CD4-positive, alpha-beta T cell treated with Interleukin-4 for 1 hour (primary cell): ENCODE measurements around the gene COPS2.

Experiments
- DNase-seq, 2 donors: peaks; one replicate each; pipeline ENCODE4 v3.0.0-alpha.2; 2020 to 2022

Gene COPS2

DNA sequence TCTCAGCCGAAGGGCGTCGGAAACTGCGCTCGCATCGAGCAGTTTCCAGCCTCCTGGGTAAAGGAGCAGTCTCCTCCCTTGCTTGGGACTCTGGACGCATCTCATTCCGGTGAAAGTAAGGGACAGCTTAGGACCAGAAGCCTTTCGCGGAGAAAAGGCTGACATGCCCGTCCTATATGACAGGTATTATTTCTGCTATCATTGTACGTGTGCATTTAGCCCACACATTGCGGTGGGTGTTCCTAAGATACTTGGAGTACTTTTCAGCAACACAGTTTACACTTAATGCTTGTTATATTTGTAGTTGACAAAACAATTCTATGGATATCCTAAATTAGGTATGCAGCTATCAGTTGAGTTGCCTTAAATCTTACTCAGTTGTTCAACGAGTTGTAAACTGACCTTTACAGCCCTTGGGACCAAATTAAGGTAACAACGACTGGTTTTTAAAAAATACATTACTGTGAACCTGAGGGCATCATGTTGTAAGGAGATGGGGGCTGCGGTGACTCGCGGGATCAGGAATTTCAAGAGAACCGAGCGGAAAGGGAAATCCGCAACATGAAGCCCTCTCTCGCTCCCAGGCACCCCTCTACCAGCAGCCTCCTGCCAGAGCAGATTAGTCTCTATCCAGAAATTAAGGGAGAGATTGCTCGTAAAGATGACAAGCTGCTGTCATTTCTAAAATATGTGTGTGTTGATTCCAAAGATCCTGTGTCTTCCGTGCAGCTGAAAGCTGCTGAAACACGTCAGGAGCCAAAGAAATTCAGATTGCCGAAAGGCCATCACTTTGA is 632 bp upstream of the COPS2 start:
- DNase-seq: peak in 1 of 2 donors; percentile 19

DNA sequence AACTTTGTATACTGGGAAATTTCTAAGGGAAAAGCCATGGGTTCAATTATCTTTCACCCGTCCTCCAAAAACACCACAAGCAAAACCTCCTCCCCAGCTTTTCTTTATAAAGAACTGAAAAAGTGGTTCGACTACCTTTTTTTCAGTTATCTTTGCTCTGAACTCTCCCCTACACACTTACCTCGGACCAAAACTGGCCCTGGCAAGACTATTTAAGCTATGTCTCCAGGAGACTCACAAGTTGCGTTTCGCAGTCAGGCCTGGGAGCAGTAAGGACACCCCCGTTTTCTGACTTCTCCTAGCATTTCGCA is 645 bp downstream of the COPS2 start:
- DNase-seq: no peak

DNA sequence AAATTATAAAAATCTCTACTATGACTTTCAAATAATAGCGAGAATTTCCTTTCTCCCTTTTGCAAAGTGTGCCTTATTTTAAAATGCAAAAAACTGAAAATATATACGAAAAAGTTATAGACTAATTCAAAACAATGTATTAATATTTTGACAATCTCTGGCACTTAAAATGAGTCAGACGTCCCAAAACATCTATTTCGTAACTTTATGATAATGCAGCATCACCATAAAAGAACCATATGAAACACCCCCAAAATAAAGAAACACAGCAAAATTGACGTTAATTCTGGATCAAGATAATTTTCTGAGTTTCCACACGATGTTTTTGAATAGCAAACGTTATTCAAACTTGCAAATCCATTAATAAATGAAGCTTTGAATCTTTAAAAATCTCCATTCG is 1.0 kb downstream of the COPS2 start:
- no peak for DNase-seq

DNA sequence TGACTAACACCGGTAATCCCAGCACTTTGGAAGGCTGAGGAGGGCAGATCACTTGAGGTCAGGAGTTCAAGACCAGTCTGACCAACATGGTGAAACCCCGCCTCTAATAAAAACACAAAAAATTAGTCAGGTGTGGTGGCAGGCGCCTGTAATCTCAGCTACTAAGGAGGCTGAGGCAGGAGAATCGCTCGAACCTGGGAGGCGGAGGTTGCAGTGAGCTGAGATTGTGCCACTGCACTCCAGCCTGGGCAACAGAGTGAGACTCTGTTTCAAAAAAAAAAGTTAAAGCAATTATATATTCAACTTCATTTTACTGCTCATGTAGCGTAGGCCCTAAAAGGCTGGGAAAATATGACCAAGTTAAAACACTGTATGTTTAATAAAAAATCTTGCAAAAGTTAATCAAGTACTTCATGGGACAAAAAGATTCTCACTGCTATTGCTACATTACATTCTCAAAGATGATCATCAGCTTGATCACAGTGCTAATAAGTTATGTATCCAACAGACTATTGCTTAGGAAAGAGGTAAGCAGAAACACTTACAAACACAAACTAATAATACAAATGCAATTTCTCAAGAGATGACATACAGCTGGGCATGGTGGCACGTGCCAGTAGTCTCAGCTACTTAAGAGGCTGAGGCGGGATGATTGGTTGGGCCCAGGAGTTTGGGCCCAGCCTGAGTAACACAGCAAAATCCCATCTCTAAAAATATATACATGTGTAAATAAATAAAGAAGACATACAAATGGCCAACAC is 2.7 kb downstream of the COPS2 start:
- DNase-seq: no peak

DNA sequence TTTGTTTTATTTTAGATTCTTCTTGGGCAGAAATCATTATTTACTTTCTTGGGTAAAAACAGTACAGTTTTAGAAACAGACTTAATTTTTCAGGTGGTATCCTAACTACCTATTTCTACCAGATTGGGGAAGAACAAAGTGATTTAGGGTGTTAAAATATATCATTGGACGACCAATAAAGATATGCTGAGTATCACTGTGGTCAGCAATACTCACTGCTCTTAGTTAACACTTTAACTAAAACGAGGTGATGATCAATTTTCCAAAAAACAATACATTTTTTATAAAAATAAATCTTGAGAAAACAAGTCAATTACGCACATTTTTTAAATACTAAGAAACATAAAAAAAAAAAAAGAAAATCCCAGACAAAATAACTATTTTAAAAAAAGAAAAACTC is 3.6 kb downstream of the COPS2 start:
- no peak for DNase-seq

DNA sequence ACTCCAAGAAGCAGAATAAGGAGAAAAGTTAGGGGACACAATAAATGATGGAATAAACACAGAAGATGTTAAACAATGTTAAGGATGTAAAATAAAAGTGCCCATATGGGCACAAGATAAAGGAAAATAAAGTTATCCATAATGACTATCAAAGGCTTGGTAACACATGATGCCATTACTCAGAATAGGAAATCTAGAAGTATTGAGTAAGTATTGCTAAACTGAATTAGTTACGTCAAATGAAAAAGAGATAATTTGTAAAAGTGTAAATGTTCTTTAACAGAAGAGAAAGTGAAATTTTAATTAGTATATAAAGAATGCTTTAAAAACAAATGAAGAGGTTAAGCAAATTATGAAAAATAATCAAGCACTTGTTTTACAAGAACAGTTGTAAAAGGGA is 6.7 kb downstream of the COPS2 start:
- DNase-seq: no peak

DNA sequence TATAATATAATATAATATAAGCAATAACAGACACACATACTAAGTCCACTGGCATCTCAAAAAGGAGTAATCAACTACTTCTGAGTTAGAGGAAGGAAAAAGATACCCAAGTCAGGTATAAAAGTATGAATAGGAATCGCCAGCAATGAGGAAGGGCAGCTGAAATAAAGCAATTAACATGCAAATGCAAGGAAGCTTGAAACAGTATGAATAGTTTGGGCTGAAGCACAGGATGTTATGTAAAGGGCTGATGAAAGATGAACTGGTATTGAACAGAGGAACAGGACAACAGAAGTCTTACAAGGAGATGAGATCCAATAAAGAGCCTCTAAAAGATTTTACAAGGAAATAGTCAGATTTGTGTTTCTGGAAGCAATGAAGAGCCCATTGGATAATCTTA is 7.1 kb downstream of the COPS2 start:
- no peak for DNase-seq

DNA sequence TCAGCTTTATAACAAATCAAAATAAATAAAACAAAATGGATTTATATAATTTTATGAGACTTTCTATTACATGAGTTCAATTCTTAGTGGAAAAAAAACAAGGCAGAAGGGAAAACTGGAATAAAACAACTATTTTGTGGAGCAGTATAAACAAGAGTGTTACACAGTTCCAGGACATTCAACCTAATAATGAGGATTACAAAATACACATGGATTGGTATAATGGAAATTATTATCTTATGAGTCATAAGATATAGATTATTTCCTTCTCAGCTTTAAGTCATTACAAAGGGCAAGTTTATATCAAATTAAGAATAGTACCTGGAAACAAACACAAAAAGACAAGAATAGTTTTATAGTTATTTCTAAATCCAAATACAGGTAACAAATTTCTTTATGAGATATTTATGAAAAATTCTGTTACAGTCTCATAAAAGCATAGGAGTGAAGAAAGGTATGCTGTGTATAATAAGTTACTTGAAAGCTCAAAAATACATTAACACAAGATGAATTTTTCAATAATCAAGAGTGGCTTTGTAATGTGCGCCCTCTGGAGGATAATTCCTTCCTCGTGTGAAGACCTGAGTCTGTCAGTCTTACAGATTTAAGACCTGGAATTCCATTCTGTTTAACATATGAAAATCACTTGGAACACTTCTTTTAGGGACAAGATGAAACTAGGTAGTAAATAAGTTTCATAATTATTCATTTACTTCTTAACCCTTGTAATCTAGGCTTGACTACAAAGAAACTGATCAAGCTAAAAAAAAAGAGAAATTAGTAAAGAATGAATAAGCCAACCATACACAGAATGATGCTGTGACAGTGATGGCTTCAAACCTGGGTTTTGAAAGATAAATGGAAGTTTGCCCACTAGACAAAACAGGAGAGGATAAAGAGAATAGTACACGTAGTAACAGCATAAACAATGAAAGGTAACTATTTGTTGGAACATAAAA is 9.5 kb downstream of the COPS2 start:
- DNase-seq: peak in 1 of 2 donors; percentile 50

DNA sequence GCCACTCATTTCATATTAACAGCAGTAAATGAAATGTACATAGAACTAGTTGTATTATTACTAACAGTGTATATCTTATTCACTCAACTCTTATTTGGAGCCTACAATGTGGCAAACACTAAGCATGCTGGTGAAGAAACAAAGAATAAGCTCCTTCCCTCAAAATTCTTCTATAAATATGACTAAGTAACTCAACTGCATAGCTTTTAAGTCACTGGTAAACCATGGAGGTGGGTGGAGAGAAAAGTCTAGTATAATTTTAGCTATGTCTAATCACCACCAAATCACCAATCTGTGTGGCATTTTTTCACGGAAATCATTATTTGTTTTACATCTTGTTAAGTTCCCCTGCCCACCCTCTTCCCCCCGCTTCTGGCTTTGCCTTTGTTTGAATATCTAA is 17.5 kb downstream of the COPS2 start:
- no peak for DNase-seq

DNA sequence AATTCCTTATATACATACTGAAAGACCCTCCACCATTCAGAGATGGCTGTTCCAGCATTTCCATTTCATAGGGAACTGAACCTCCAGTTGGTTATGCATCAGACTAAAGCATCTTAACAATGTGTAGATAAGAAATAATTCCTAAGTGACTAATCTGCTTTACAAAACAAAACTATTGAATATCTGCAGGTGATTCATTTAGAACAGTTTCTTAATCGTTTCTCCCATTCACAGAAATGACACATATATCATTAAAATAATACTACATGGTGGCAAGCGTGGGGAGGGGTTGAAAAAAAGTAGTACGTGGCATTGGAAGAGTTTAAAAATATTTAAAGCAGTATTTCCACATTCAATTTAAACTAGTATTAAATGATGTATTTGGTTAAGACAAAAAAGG is 19.5 kb downstream of the COPS2 start:
- no peak for DNase-seq

DNA sequence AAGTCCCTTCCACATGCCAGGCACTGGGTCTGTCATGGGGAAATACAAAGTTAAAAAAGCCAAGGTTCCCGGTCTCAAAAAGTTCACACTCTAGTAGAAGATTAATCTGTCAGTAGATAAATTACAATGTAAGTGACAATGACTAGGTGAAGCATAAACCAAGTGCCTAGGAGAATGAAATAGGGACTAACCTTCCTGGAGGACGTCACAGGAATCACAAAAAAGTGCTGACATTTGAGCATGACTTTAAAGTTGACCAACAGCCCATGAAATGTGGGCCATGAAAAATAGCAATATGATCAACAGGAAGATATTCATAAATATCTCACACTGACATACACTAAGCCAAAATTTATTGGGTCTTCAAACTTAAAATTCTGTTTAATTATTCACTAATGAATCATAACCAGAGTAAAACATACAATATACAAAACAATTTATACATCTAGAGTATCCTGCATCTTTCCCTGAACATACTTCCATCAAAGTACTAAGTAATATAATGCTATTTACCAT is 20.0 kb downstream of the COPS2 start:
- no peak for DNase-seq

DNA sequence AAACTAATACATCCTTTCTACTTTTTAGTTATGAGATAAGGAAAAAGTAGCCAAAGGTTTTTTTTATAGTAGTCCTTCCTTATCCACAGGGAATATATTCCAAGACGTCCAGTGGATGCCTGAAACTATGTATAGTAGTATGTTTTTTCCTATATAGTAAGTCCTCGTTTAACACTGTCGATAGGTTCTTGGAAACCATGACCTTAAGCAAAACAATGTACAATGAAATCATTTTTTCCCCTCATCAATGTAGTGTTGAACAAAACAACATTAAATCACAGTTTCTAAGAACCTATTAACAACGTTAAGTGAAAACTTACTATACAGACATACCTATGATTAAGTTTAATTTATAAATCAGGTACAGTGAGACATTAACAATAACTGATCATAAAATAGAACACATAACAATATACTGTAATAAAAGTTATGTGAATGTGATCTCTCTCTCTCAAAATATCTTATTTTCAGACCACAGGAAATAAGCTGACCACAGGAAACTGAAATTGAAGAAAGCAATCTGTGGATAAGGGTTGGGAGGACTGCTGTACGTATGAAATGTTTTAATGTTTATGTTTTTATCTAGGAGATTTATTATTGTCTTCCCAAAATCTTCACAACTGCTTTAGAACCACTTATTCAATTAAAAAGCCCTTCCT is 20.6 kb downstream of the COPS2 start:
- no peak for DNase-seq

DNA sequence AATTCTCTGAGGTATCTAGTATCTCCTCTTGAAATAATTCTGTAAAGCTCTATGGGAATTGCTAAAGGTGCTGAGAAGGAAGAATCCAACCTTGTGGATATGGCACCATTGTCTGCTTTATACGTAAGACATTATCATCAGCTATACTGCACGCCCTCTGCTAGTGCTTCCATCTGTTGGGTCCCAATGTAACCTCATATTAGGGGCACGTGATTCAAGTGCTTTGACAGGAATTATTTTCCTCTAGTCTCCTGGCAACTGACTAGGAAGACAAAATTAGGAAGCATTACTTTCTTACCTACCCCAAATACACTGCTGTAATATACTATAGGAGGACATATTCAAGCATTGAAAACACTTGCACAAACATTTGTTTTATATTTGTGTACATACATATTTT is 24.0 kb downstream of the COPS2 start:
- DNase-seq: no peak

DNA sequence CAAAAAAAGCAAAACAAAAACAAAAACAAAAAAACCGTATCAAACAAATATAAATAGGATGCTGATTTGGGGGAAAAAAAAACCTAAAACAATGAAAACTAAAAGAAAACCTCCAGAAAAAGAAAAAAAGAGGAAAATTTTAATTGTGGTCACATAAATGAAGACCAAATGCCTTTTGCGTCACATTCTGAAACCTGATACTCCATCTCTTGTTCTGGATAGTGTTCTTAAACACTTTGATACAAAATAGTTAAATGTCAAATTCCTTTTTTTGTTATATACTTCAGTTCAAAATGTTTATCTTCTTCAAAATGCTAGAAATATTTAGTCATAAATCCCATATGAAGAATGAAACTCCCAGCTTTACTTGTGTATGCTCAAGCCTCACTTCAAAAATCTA is 31.0 kb downstream of the COPS2 start:
- no peak for DNase-seq

DNA sequence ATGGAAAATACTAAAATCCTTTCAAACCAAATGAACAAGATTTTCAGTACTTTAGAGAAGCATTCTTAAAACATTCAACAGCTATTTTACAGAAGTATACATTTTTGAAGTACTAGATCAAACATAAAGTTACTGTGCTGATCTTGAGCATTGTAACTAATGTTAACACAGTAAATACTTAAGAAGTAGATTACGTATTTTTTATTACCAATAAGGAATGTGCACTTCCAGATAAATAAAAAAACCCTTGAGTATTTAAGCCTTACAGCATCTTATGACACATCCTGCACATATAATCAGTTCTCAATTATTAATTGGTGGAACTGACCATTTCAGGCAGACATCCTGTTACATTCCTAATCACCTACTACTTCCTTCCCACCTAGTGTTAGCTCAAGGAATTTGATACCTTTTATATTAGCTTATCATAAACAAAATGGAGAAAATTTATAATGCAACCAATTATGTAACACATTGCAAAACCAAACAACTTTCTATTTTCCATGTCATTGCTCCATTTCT is 32.8 kb downstream of the COPS2 start:
- no peak for DNase-seq

DNA sequence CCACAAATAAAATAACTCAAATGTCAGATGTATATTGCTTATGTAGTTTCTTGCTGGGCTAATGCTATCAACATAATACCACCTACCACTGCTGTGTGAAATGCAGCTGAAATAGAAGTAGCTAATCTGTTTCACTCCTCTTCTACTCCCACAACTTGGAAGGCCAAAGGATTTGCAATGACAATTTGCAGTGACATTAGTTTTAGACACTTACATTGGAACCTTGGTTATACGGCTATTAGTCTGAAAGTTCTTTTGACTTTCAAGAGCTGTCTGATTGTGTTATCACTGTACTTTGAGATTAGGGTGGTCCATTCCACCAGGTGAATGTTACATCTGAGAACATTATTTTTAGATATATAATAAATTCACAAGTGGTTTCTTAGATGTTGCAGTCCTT is 33.5 kb downstream of the COPS2 start:
- no peak for DNase-seq

DNA sequence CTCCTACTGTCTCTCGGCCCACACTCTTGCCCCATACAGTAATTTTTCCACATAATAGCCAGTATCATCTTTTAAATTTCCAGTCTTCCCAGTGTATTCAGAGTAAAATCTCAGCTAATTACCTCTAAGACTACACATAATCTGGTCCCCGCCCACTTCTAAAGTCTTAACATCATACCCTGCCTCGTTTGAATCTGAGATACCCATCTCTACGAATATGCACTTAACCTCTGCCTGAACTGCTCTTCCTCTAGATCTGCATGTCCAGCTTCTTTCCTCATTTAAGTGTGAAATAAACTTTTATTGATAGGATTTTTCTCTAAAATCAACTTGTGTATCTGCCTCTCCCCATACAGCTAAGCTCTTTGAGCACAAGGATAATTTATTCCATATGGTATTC is 34.6 kb downstream of the COPS2 start:
- DNase-seq: no peak

DNA sequence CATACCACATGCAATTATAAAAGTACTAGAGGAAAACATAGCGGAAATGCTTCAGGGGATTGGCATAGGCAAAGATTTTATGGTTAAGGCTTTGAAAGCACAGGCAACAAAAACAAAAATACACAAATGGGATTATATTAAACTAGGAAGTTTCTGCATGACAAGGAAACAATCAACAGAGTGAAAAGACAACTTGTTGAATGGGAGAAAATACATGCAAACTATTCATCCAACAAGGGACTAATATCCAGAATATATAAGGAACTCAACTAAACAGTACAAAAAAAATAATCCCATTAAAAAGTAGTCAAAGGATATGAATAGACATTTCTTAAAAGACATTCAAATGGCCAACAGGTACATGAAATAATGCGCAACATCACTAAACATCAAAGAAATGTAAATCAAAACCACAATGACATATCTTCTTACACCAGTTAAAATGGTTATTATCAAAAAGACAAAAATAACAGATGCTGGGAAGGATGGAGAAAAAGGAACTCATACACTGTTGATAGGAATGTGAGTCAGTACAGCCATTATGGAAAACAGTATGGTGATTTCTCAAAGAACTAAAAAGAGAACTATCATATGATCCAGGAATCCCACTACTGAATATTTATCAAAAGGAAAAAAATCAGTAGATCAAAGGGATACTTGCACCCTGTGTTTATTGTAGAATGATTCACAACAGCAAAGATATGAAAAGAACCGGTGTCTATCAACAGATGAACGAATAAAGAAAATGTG is 39.1 kb downstream of the COPS2 start:
- no peak for DNase-seq

DNA sequence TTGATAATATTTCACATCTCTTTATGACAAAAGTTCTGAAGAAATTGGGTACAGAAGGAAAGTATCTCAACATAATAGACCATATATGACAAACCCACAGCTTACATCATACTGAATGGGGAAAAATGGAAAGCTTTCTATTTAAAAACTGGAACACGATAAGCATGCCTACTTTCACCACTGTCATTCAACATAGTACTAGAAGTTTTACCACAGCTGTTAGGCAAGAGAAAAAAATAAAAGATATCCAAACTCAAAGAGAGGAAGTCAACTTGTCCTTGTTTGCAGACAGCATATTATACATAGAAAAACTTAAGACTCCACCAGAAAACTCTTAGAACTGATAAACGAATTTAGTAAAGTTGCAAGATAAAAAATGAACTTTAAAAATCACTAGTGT is 40.3 kb downstream of the COPS2 start:
- no peak for DNase-seq

DNA sequence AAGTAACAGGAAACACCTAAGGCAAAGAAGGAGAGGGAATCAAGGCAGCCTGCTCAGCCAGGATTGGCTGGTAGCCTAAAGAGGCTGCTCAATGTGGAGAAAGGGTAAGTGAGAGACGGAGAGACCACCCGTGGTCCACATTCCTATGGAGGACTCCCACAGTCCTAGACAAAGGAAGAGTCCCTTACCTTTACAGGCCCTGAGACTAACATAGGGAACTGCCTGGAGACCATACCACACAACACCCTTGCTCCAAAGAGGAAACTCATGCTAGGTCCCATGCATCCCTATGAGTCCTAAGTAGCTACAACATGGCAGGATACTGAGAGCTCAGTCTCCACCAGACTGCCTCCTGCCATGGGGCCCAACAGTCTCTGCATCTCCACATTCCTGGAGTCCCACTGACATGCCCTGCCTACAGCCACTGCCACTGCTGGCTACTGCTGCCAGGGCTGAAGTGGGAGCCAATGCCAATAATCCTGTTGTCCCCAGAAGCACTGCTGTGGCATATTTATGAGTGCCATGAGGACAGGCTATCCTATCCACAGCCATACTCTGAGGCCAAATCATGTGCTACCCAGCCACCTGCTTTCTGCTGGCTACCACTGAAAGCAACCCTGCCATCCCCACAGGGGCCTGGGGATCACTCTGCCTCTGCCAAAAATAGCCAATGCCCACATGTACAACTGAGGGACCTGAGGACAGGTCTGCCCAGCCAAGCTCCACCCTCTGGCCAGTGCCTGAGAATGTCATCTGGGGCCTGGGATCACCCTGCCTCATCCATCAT is 45.0 kb downstream of the COPS2 start:
- DNase-seq: no peak

DNA sequence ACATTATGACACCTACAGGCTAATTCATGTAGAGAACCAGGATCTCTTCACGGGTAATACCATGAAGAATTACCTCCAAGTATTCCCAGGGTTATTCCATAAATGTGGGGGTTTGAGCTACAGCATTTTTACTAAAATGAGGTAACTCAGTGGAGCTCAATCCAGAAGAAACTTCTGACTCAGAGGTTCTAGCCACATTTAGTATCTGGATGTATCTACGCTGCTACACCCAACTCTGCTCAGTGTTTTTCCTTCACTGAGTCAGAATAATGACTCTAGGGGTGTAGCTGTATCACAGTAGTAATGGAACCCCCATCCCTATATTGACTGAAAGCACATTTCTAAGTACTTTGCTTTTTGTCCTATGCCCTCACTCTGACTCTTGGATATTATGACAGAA is 52.4 kb downstream of the COPS2 start:
- DNase-seq: no peak
